Progenitor cell of endocrine pancreas (in vitro differentiated cells): Measurements from ENCODE around the gene NATD1. TPM values are rescaled to one million over a fixed set of nuclear protein-coding genes. Genes with fewer than 3 reads are reported as not detected.

ENCODE experiments used
- DNase-seq: peaks from one replicate; pipeline ENCODE4 v3.0.0; 2021; ENCODE audit warnings: low spot score; ENCODE audit not compliant: unreplicated experiment
- H3K27ac Mint-ChIP-seq: 2 replicates; pipeline ENCODE4 v1.8.0; 2021; ENCODE audit warnings: mild to moderate bottlenecking, moderate library complexity, mixed read lengths
- H3K27me3 Mint-ChIP-seq: 2 replicates; pipeline ENCODE4 v1.8.0; 2021; ENCODE audit warnings: mixed read lengths
- H3K36me3 Mint-ChIP-seq: 2 replicates; pipeline ENCODE4 v1.8.0; 2022; ENCODE audit warnings: mixed read lengths; ENCODE audit not compliant: insufficient read depth
- H3K4me1 Mint-ChIP-seq: 2 replicates; pipeline ENCODE4 v1.8.0; 2021; ENCODE audit warnings: low read depth, mixed read lengths
- H3K4me3 Mint-ChIP-seq: 2 replicates; pipeline ENCODE4 v1.8.0; 2021; ENCODE audit warnings: low read depth, mild to moderate bottlenecking, moderate library complexity, mixed read lengths
- H3K9me3 Mint-ChIP-seq: 2 replicates; pipeline ENCODE4 v1.8.0; 2021; ENCODE audit warnings: low read depth, mixed read lengths
- CTCF ChIP-seq: fragments of 200-600 bp; sonication (generic); IDR thresholded peaks from one replicate; pipeline ENCODE4 v1.5.0; 2021; ENCODE audit warnings: antibody characterized with exemption, mild to moderate bottlenecking; ENCODE audit not compliant: unreplicated experiment
- total RNA-seq: library from RNA; stranded (reverse); gene quantifications from 2 replicates; pipeline ENCODE4 v1.2.1, GENCODE V29; 2021

NATD1 gene
- total RNA-seq, 1 donor from 2014 or later = 13.5 TPM

GRCh38 chr17:21284319-21285163 is 31.3 kb upstream of the NATD1 start, which contains the start of gene MAP2K3:
MAP2K3 (plus strand) TSS chr17:21284711; CDS start chr17:21284921, 210 bp downstream.
- peaks cover 34% of the 10 kb centered on the region for H3K27me3 Mint-ChIP-seq
- no peaks in the 10 kb centered on the region for H3K9me3 Mint-ChIP-seq
- H3K4me1 Mint-ChIP-seq = peaks cover 16% of the 10 kb centered on the region
- no peak for TF ChIP-seq CTCF
- H3K36me3 Mint-ChIP-seq = no peaks in the 10 kb centered on the region
- peak within 1 kb of the TSS; percentile 85 for H3K4me3 Mint-ChIP-seq
- peak within 1 kb of the TSS; percentile 0 for H3K27ac Mint-ChIP-seq
- peak; percentile 97 for DNase-seq

GRCh38 chr17:21283482-21284318 is 30.5 kb upstream of the NATD1 start:
- no peak for TF ChIP-seq CTCF
- Mint-ChIP-seq H3K4me3 (peak overlapping the region; percentile 85), H3K36me3 (no peaks in the 10 kb centered on the region), H3K27ac (no peak overlapping the region), H3K9me3 (no peaks in the 10 kb centered on the region), H3K4me1 (peaks cover 16% of the 10 kb centered on the region), H3K27me3 (peaks cover 43% of the 10 kb centered on the region)
- DNase-seq = no peak

GRCh38 chr17:21282850-21283249 is 29.6 kb upstream of the NATD1 start:
- Mint-ChIP-seq H3K4me1 (peaks cover 16% of the 10 kb centered on the region), H3K27me3 (peaks cover 49% of the 10 kb centered on the region), H3K4me3 (peak overlapping the region; percentile 31), H3K27ac (no peak overlapping the region), H3K9me3 (no peaks in the 10 kb centered on the region), H3K36me3 (no peaks in the 10 kb centered on the region)
- DNase-seq = no peak
- no peak for TF ChIP-seq CTCF

GRCh38 chr17:21282231-21282630 is 29.0 kb upstream of the NATD1 start:
- no peak for TF ChIP-seq CTCF
- Mint-ChIP-seq H3K27me3 (peaks cover 54% of the 10 kb centered on the region), H3K27ac (no peak overlapping the region), H3K36me3 (no peaks in the 10 kb centered on the region), H3K9me3 (no peaks in the 10 kb centered on the region), H3K4me3 (peak overlapping the region; percentile 31), H3K4me1 (peaks cover 14% of the 10 kb centered on the region)
- DNase-seq = no peak

GRCh38 chr17:21280081-21280518 is 26.9 kb upstream of the NATD1 start:
- TF ChIP-seq CTCF = peak; percentile 97
- Mint-ChIP-seq H3K27me3 (peaks cover 67% of the 10 kb centered on the region), H3K9me3 (no peaks in the 10 kb centered on the region), H3K27ac (peak overlapping the region; percentile 60), H3K4me1 (peaks cover 3% of the 10 kb centered on the region), H3K36me3 (no peaks in the 10 kb centered on the region), H3K4me3 (no peak overlapping the region)
- peak; percentile 88 for DNase-seq
